ENCODE results near the gene RGS6.
A peak's percentile ranks its signal among the peaks of the same experiment; 100 is the strongest.

Gene RGS6

DNA sequence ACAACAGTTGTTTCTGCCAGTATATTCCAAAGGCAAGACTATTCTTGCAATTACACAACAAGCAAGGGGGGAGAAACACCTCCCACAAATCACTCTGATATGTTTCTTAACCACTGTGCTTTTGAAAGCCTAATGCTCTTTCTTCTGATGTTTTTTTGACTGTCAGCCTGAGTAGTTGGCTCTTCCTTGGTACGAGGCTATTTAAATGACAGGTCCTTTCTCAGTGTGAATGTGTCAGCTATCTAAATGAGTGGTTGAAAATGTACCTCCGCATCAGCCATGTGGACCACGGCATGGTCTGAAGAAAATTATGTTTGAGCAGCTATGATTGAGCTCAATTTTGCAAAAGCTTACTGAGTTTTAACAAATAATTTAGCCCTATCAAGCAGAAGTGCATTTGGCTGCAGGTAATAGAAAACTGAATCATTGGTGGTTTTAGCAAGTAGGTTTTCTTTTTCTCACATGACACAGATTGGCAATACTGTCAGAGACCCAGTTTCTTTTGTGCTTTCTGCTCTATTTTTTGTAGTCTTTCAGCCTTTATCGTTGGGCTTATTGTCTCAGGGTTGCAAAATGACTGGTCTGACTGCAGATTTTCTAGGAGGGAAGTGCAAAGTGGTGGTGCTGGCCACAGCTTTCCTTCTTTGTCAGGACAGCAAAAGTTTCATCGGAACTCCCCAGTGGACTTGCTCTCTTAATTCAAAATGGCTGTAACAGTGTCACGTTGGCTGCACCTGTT, 162.8 kb downstream of the RGS6 start:
- DNase-seq: peak; percentile 76

DNA sequence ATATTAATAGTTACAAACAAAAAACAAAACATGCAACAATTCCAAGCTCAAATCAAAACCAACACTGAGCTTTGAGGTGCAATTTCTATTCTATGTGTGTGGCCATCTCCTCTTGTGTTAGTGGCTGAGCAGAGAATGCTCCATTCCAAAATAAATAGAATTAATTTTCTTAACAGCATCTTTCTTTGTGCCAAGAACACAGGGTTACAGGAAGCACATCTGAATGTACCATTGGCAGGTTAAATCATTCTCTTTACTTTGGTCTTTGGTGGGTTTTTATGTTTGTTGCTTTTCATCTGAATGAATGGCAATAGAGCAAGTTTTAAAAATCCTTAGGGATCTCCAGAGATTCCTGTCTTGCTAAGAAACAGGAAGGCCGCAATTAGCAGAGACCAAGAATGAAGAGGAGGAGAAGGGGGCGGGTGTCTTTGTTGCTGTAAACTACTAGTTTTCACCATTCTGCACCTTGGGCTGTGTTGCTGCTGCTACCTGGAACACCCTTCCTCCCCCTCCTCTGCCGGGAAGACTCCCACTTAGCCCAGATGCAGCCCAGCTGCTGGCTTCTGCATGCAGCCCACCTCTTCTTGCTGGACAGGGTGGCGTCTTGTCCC, 165.0 kb downstream of the RGS6 start:
- DNase-seq: no peak

DNA sequence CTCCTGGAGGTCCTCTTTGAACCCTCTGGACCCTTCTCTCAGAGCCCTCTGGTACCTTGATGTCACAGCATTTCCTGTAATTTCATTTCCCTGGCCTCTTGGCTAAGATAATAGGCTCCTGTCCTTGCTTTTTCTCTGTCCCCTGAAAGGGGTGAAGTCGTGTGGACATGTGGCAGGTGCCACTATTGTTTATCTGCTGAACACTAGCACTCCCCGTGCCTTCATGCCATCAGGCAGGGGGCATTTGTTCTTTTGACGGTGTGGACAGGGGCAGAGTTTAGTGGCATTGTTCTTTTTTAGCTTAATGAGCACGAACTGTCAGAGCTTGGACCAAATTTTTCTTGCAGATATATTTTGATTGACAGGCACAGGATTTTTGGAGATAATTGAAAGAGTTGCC, 166.0 kb downstream of the RGS6 start:
- no peak for DNase-seq

DNA sequence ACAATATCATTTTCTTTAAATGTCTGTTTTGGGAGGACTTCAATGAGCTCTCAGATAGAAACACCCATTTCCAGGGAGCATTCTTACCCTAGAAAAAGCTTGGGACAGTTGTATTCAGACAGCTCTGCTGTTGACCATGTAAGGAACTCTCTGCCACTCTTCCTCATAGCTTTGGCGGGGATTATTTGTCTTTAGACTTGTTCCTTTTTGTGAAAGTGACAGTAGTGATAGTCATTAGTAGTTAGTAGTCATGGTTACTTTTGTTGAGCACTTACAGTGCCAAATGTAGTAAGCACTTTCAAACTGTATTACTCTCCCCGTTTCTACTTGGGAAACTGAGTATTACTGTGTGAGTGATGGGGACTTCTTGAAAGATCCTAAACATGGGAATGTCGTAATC, 167.3 kb downstream of the RGS6 start:
- no peak for DNase-seq

DNA sequence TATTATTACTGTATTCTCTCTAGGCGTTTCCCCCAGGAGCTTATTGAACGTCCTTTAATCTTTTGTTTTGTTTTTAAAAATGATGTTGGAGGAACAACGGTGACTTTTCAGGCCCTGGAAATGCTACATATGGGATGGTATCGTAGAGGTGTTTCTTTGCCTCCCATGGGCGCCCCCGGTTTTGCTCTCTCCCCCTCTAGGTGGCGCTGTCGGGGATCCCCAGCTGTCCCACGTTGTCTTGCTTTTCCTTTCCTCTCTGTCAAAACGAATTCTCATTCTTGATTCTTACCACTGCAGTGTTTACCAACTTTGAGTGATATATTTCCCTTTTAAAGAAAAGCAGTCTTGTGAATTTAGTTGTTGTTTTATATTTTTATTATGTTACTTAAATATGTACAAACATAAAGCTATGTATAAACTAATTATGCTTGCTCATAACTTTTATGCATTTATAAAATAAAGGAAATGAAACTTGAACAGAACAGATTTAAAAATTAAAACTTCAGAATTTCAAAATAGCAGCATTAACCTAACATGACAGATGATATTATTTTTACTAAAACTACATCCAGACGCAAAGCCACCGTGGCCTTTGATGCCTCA, 171.9 kb downstream of the RGS6 start:
- peak; percentile 60 for DNase-seq

DNA sequence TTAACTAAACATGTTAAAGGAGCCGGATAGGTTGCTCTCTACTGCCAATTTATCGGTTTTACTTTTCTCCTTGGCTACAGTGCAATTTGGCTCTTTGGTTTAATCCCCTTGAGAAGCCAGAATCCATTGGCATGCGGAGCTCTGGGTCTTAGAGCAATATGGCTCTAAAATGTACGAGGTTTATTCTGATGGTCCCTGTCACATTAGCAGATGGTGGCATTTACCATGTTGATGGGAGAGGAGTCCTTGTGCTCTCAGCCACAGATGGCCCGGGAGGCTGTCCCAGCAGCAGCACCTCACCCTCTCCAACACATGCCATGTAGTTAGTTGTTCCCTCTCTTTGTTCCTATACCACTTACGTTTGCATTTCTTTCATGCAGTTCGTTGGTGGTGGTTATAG, 179.7 kb downstream of the RGS6 start:
- DNase-seq: no peak

DNA sequence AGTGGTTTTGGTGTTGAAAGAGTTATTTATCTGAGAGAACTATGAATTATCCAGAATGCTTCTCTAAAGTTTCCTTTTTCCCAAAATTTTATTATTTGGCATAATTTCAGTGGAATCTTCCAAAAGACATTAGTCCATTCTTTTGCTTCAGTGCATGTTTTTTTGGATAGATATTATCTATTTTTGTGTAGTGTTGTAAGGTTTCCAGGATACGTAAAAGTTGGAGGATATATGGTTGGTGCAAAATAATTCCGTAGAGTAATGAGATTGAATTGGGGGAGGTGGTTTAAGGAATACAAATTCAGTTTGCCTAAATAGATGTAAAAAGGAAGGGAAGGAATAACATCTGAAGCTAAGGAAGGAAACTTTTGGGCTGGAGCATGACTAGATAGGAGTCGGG, 186.6 kb downstream of the RGS6 start:
- DNase-seq: no peak

DNA sequence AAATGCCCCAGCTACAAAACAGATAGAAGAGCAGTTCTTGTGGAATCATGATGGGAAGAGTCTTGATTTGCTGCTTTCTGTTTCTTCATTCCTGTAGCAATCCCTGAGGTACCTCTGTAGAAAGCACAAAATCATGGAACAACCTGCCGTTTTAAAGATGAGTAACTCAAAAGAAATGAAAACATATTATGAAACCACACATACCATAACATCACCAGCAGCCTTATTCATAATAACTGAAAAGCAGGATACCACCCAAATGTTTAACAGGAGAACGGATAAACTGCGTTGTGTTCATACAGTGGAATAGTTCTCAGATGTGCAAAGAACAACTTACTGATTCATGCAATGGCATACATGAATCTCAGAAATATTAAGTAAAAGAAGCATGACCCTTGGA, 188.1 kb downstream of the RGS6 start:
- DNase-seq: no peak

DNA sequence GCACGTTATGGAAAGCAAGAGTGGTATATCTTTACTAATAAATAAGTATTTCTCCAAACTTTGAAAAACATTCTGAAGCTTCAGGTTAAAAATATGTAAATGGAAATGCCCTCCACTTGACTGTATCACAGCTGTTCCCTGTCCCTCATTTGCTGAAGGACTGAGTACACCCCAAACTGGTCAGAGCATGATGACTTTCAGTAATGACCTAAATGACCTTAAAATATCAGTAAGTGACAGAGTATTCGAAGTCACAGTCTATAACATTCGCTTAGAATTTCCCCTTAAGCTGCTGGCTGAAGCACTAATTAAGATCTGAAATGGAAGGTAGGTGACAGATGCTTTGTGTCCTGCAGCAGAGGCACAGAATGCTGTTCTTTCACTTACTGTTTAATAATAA, 191.5 kb downstream of the RGS6 start:
- no peak for DNase-seq

DNA sequence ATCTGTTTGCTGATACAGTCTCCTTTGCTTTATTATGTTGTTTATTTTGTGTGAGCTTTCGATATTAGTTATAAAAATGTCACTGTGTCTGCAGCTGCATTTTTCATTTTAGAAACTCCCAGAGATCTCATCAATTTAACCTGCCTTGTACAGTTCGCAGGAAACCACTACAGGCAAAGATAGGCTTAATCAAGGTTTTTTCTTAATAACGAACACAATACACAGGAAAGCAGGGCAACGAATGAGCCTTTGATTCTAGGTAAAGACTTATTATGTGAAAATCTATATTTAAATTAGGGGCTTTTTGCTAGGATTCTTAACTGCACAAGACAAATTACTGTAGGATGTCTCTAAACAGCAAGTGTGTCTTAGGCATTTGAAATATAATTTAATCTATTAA, 191.9 kb downstream of the RGS6 start:
- no peak for DNase-seq

DNA sequence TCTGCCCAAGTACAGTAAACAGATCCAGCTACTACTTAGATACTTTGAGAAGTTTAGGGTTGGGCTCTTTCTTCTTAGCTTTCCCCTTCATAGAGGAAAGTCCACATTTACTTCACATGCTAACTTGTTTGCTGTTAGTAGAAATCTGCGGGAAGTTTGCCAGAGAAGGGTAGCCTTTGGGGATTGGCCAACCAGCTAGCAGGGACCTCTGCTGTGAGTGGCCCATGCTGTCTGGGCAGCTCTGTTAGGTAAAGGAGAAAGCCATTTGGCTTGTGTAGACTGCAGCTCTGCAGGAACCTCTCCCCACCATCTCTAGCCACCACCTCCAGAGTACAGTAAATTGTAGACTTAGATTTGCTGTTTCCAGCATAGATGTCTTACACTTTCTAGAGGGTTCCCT, 193.9 kb downstream of the RGS6 start:
- DNase-seq: no peak

DNA sequence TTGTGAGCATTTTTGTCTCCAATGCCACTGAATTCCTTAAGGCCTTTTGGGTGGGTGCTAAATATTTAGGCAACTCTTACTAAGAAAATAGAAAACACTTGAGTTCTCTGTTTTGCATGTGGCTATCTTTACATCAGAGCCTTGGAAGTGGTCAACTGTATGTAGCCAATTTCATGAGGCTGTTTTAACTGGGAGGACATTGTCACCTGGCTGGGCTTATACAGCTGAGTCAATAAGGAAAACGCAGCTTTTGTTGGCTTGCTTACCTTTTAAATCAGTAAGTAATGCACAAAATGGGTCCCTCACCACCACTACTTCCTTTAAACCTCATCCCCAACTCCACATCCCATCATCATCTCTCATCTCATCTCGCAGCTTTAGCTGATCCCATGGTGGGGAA, 194.3 kb downstream of the RGS6 start:
- no peak for DNase-seq

DNA sequence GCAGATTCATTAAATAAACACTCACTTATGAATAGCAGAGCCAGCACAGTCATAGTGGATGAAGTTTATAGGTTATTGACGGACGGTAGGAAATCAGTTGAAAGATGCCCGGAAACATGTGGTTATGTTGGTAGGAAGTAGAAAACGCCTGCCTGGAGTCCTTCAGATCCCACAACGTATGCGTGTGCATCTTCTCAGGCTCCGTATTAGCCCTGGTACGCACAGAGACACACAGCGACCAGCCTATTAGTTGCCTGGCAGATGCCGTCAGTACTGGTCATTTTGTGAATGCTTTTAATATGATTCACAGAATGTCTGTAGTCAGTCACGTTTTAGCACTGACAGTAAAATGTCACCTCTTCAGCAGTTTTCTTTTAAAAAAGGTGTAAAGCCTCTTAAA, 196.4 kb downstream of the RGS6 start:
- peak; percentile 1 for DNase-seq

DNA sequence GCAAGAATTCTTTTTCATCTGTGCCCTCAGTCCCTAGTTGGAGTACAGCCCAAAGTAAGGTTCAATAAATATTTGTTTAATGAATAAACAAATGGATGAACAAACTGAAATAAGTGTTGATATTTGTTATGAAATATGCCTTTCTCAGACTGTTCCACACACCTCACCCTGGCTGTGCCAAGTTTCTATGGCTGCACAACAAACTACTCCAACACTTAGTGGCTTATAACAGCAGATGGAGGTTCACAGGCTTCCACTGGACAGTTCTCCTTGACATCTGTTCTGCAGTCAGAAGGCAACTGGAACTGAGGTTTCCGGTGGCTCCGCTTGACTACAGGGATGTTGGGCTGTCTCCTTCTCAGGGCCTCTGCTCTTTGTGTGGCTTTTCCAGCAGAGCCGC, 197.1 kb downstream of the RGS6 start:
- no peak for DNase-seq

DNA sequence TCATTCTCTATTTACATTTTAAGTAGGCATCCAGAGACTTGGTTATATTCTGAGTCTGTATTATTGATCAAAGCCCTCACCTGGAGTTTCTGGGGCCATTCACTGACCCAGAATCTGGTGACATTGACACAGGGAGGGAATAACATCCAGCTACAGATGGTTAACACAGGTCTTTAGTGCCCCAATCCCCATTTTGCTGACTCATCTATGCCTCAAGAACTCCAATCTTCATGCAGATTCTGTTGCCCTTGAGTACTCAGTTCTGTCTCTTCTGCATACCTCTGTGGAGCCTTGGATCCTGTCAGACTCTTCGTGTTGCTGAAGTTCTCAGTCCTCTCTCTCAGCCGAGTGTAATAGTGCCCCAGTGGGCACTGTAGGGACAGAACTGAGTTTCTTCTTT, 208.9 kb downstream of the RGS6 start:
- no peak for DNase-seq

DNA sequence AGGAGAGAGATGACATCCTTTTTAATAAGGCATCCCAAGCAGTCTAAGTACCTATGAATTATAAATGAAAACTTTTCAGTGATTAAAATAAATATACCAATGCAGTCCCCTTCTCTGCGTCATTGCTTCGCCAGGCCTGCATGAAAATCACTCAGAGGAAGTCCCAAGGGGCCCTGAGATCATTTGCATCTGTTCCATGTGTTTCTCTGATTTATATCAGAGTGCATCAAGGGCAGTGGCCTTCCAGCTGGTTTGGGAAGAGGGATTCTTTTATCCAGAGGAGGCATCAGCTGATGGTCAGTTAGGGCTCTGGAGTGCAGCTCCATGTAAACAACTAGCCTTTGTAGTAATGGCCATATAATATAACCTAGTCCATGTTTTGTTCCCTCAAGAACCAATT, 210.1 kb downstream of the RGS6 start:
- no peak for DNase-seq

DNA sequence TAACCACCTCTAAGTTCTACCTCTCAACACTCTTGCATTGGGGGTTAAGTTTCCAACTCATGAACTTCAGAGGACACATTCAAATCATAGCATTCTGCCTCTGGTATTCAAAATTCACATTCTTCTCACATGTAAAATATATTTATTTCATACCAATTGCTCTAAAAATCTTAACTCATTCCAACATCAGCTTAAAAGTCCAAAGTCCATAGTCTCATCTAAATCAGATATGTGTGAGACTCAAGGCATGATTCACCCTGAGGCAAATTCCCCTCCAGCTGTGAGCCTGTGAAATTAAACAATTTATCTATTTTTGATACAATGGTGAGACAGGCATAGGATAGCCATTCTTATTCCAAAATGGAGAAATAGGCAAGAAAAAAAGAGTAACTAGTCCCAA, 214.0 kb downstream of the RGS6 start:
- DNase-seq: no peak

DNA sequence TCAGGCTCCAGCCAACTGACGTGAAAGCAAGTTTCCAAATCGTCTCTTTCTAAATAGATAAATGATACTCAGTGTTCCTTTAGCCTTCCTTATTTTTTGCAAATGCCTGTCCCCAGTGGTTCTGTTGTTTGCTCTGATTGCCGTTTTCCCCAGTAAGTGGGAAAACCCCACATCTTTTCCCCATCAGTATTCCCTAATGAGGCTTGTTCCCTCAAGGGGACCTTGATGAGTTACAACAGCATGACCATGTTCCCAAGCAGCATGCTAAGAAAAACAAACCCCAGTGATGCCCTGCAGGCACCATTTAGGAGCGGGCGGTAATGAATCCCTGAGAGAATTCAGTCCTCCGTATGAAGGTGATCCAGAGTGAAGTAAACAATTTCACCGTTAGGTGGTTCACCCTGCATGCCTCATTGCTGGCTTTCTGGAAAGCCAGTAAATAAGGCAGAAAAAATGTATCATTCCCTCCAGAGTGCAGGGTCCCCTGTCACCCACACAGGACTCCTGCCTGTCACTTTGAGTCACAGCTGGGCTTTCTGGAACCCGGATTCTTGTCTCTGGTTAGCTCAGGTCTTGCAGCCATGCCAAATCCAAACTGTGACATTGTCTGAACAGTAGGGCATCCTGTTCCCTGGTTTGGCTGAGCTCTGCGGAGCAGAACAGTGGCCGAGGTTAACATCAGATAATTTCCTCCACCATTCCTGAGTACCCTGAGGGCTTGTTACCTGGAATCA, 222.6 kb downstream of the RGS6 start:
- no peak for DNase-seq

DNA sequence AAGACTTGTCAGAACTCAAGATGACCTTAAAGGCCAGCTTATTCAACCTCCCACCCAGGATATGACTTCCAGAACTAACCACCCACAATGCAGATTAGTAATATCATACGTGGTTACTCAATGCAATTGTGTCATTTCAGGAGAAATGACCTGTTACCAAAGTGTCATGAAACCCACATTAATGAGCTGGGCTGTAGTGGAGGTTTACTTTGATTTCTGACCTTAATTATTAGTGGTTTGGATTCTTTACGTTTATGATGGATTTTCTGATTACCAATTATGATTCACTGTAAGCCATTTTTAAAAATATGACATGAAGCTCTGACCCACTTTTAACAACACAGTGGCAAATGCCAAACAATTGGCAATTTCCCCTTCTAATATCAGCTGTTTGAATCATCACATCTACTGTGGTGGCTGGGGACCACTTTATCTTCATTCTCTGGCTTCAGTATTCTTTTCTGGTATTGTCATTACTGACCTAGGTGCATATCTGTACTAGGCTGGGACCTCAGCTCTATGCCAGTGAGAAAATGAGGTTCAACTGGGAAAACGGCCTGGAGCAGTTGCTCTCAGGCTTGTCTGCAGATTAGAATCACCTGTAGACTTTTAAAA, 223.3 kb downstream of the RGS6 start:
- peak; percentile 64 for DNase-seq

DNA sequence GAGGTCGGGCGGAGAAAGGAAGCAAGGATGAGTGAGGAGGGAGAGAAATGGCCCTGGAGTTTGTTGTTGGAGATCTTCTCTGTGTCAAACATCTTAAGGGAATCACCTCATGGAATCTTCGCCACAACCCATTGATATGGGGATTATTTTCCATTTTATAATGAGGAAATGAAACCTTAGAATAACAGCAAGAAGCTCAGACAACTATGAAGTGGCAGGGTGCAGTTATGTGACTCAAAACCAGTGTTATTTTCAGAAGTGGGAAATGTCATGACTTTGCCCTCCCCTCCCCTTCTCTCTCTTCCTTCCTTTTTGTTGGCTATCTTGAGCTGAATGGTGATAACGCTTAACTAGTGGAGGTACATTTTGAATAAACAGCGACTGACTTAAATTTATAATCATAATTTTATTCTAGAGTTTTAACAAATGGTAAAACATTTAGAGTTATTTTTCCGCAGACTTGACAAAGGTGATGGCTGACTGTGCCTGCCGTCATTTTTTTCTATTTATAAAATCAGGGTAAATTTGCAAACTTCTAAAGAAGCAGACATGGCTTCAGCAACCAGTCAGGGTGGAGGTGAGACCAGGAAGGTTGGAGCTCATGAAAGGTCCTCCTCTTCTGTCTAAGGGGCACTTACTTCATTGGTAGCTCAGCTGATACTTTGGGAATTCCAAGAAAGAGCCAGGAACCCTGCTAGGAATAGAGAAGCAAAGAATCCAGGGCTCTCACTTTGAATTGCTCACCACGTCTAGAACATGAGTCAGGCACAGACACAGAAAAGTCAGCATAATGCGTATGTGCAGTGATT, 232.4 kb downstream of the RGS6 start:
- no peak for DNase-seq

DNA sequence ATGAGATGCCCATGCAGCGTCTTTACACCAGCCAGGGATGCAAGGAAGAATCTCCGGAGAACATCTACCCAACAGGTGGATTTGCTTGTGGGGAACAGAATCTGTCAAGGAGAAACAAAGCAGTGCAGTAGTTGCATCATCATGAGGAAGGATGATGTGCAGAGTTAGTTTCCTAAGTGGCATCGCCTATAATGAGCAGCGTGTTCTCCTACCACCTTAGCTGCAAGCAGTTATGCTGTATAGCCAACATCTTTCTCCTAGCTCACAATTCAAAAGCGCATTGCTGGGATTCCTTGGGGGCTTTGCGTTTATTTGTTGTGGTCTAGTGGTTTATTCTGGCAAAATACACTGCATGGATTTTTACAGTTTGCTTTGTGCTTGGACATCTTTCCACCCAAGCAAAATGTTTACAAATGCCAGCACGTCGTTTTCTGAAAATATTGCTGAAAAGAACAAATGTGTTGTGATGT, 233.0 kb downstream of the RGS6 start:
- DNase-seq: no peak

DNA sequence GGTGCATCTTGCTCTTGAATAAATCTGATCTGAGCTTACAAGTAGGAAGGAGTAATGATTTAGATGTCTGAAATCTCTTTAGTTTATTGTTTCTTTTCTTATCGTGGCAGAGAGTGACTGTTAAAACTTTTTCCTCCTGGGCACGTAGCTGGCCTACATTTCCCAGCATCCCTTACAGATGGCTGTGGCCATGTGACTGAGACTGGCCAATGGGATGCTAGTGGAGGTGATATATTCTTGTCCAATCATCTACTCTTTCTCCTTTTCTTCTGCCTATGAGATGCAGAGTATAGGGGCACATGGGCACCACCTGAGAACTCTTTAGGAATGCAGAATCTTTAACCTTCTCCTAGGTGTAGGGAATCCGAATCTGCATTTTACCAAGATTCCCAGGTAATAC, 237.3 kb downstream of the RGS6 start:
- DNase-seq: peak; percentile 8

DNA sequence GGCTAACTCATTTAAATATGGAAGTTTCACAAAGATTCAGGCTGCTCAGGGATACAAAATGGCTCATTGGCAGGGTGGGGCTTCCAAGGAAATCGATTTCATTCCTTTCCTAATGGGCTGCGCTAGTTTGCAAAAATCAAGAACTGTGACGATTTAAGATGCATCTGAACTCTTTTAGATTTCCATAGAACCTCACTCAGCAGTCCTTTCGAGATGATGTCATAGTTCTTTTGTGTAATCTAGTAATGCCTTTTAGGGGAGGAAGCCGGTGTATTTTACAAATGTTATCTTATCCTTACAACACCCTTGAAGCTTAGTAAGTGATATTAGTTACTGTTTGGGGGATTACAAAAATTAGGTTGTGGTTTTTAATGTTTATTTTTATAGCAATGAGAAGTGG, 239.8 kb downstream of the RGS6 start:
- DNase-seq: no peak
